Astrocyte of the cerebellum (primary cell): ENCODE measurements around the gene TPD52L1.

Source experiments
- DNase-seq: peaks from one replicate; pipeline ENCODE4 v3.0.0-alpha.2; 2011; ENCODE audit warnings: low read depth
- H3K4me3 ChIP-seq: 2 replicates; pipeline ENCODE4 v1.5.1; 2011; ENCODE audit warnings: mild to moderate bottlenecking, low read depth, low read length, moderate library complexity
- in situ Hi-C: cut with HindIII; loops from 2 replicates; pipeline ENCODE4 v1.10.0; 2017; ENCODE audit warnings: low sequenced_read_pairs
- TF ChIP-seq, protein P1 (sequence below): IDR thresholded peaks from 2 replicates; pipeline ENCODE4 v1.5.1; 2012; ENCODE audit warnings: low read length, low read depth, moderate library complexity, mild to moderate bottlenecking; ENCODE audit errors: missing control alignments

The TPD52L1 gene

DNA sequence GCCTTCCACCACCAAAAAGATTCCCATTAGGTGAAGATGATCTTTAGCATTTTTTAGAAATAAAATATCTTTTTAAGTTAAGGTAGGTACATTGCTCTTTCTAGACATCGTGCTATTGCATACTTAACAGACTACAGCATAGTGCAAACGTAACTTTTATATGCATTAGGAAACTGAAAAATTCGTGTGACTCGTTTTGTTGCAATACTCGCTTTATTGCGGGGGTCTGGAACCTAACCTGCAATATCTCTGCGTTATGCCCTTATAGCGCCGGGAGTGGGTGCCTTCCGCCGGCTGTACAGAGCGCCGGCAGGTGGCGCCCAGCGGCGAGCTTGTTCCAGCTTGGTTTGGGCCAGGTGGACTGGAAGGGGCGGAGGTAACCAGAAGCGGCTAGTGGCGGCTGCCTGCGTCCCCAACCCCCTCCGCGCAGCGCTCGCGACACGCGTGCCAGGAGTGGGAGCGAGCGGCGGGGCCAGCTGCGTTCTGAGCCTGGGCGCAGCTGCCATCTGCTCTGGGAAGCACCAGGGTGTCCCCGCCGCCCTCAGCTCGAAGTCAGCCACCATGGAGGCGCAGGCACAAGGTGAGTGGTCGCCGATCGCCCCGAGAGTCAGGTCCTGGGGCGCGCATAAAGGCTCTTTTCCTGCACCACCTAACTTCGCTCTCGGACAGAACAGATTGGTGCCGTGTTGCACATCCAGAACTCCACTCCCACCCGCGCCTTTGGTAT lies at the start of gene TPD52L1:
TSS of gene TPD52L1 (plus strand) at position 383 of the 727 bp plus-strand sequence. CDS start at position 562, 179 bp downstream.
- in situ Hi-C loops, result no loop called here
- H3K4me3 ChIP-seq, result peak within 1 kb of the TSS; percentile 67
- TF ChIP-seq, protein P1, sequence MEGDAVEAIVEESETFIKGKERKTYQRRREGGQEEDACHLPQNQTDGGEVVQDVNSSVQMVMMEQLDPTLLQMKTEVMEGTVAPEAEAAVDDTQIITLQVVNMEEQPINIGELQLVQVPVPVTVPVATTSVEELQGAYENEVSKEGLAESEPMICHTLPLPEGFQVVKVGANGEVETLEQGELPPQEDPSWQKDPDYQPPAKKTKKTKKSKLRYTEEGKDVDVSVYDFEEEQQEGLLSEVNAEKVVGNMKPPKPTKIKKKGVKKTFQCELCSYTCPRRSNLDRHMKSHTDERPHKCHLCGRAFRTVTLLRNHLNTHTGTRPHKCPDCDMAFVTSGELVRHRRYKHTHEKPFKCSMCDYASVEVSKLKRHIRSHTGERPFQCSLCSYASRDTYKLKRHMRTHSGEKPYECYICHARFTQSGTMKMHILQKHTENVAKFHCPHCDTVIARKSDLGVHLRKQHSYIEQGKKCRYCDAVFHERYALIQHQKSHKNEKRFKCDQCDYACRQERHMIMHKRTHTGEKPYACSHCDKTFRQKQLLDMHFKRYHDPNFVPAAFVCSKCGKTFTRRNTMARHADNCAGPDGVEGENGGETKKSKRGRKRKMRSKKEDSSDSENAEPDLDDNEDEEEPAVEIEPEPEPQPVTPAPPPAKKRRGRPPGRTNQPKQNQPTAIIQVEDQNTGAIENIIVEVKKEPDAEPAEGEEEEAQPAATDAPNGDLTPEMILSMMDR, result peak; percentile 95
- peak; percentile 34 for DNase-seq

- DNase-seq, result peak; percentile 68
- TF ChIP-seq, protein P1, result no peak
- H3K4me3 ChIP-seq, result no peak overlapping the region
- in situ Hi-C loops, result no loop called here
Observed at GRCh38 chr6:125104425-125104824, 49.1 kb upstream of the TPD52L1 start.

GRCh38 chr6:125107048-125107447 lies 46.5 kb upstream of the TPD52L1 start:
- TF ChIP-seq, protein P1, result no peak
- in situ Hi-C loops, result no loop called here
- no peak overlapping the region for H3K4me3 ChIP-seq
- no peak for DNase-seq

GRCh38 chr6:125107896-125108295 lies 45.7 kb upstream of the TPD52L1 start:
- TF ChIP-seq, protein P1, result no peak
- no peak overlapping the region for H3K4me3 ChIP-seq
- DNase-seq, result no peak
- in situ Hi-C loops, result no loop called here

- no peak for DNase-seq
- in situ Hi-C loops, result loop anchor here (5.0 kb wide), 1 partner anchor 248 kb away; no protein-coding TSS in a partner anchor
- TF ChIP-seq, protein P1, result no peak
- no peak overlapping the region for H3K4me3 ChIP-seq
Observed at GRCh38 chr6:125110056-125110455, 43.5 kb upstream of the TPD52L1 start.

- in situ Hi-C loops, result loop anchor here (5.0 kb wide), 1 partner anchor 249 kb away; no protein-coding TSS in a partner anchor
- DNase-seq, result no peak
- no peak overlapping the region for H3K4me3 ChIP-seq
- TF ChIP-seq, protein P1, result no peak
Observed at GRCh38 chr6:125111219-125111983, 42.2 kb upstream of the TPD52L1 start.
